Sigmoid colon (tissue), 4 donors: ENCODE measurements around the gene PLCH1.

ENCODE experiments used
- CTCF ChIP-seq, 4 experiments: fragments of 450-650 bp in 3 of 4; fragments of 200-600 bp in 1 of 4; IDR thresholded peaks; one replicate each; pipeline ENCODE4 v1.5.1; 2016 to 2019; ENCODE audit warnings: antibody characterized with exemption in 4 of 4, mild to moderate bottlenecking in 3 of 4, moderate library complexity in 2 of 4
- EP300 ChIP-seq, 4 donors: sonication (generic); formaldehyde crosslinking; IDR thresholded peaks; one replicate each; pipeline ENCODE4 v1.6.1; 2017; ENCODE audit warnings: antibody characterized with exemption in 4 of 4
- POLR2A ChIP-seq, 2 donors: fragments of 450-650 bp; IDR thresholded peaks; one replicate each; pipeline ENCODE4 v1.6.1; 2016; ENCODE audit warnings: antibody characterized with exemption in 2 of 2, mild to moderate bottlenecking in 2 of 2, moderate library complexity in 2 of 2
- POLR2AphosphoS5 ChIP-seq, 4 donors: sonication (generic); formaldehyde crosslinking; IDR thresholded peaks; one replicate each; pipeline ENCODE4 v1.6.1; 2017; ENCODE audit warnings: antibody characterized with exemption in 4 of 4

- TF ChIP-seq EP300 (IDR thresholded peaks at IDR 0.05) (no peak), POLR2A (IDR thresholded peaks at IDR 0.05) (no peak), CTCF (IDR thresholded peaks at IDR 0.05) (no peak), POLR2AphosphoS5 (IDR thresholded peaks at IDR 0.05) (no peak)
Observed at GRCh38 chr3:155745795-155746550, 1.1 kb upstream of the PLCH1 start.
